Measurements from ENCODE around the gene PARN. TPM values are rescaled to one million over a fixed set of nuclear protein-coding genes. Genes with fewer than 3 reads are reported as not detected.
"Not testable (repeated sequence)": the region's sequence is repeated elsewhere in the genome, so short reads cannot be mapped to it uniquely, and the experiment has no call there.

Gene PARN
- total and polyA plus RNA-seq, 2 donors (not counting 1 experiment from before 2014, with no cell fraction given): 26.7 to 32.9 TPM

GRCh38 chr16:14600164-14600563 is 29.9 kb downstream of the PARN start:
- no peaks in the 10 kb centered on the region for H3K9me3 ChIP-seq (ENCODE audit: control insufficient read depth, insufficient read depth, low read depth, low read length)

GRCh38 chr16:14586637-14587305 is 43.3 kb downstream of the PARN start:
- Histone ChIP-seq H3K27ac (ENCODE audit: insufficient read depth, low read length) (no peak overlapping the region), H3K4me1 (ENCODE audit: control insufficient read depth, extremely low read depth, insufficient read depth, low read length) (no peaks in the 10 kb centered on the region), H3K4me3 (replicated peaks in 1 of 4; ENCODE audit: control extremely low read depth in 1 of 4, insufficient read depth in 1 of 4, low read depth in 3 of 4, low read length in 4 of 4) (no peak overlapping the region), H3K79me2 (ENCODE audit: control insufficient read depth, insufficient read depth, low read length) (no peaks in the 10 kb centered on the region), H2AFZ (ENCODE audit: low read length) (no peak overlapping the region), H3K9ac (ENCODE audit: insufficient read depth, low read length) (no peak overlapping the region), H3K27me3 (ENCODE audit: control insufficient read depth, insufficient read depth, low read length) (no peaks in the 10 kb centered on the region), H3K9me3 (ENCODE audit: control insufficient read depth, insufficient read depth, low read depth, low read length) (no peaks in the 10 kb centered on the region), H3K36me3 (ENCODE audit: control insufficient read depth, insufficient read depth, low read length) (peaks cover 3% of the 10 kb centered on the region), H4K20me1 (ENCODE audit: control insufficient read depth, extremely low read depth, insufficient read depth, low read length) (no peaks in the 10 kb centered on the region), H3K4me2 (ENCODE audit: extremely low read depth, insufficient read depth, low read length) (no peak overlapping the region)
- TF ChIP-seq CTCF (conservative IDR thresholded peaks at IDR 0.05 in 1 of 2, IDR thresholded peaks at IDR 0.05 in 1 of 2; ENCODE audit: low read depth in 1 of 2, low read length in 2 of 2) (no peak), EZH2 (IDR thresholded peaks at IDR 0.05; ENCODE audit: low read length, missing control alignments) (no peak)
- DNase-seq (ENCODE audit: low read depth in 2 of 2): no peak

More at GRCh38 chr16:14600164-14600563, 29.9 kb downstream of the PARN start:
- no peaks in the 10 kb centered on the region for H3K79me2 ChIP-seq (ENCODE audit: control insufficient read depth, insufficient read depth, low read length)
- no peak overlapping the region for H2AFZ ChIP-seq (ENCODE audit: low read length)
- H4K20me1 ChIP-seq (ENCODE audit: control insufficient read depth, extremely low read depth, insufficient read depth, low read length): no peaks in the 10 kb centered on the region
- no peak overlapping the region for H3K4me3 ChIP-seq (replicated peaks in 1 of 4; ENCODE audit: control extremely low read depth in 1 of 4, insufficient read depth in 1 of 4, low read depth in 3 of 4, low read length in 4 of 4)
- no peak overlapping the region for H3K4me2 ChIP-seq (ENCODE audit: extremely low read depth, insufficient read depth, low read length)
- peak; percentile 29 to 42 for DNase-seq (ENCODE audit: low read depth in 2 of 2)
- no peak overlapping the region for H3K9ac ChIP-seq (ENCODE audit: insufficient read depth, low read length)
- no peaks in the 10 kb centered on the region for H3K4me1 ChIP-seq (ENCODE audit: control insufficient read depth, extremely low read depth, insufficient read depth, low read length)
- H3K36me3 ChIP-seq (ENCODE audit: control insufficient read depth, insufficient read depth, low read length): peaks cover 7% of the 10 kb centered on the region
- H3K27ac ChIP-seq (ENCODE audit: insufficient read depth, low read length): no peak overlapping the region
- TF ChIP-seq EZH2 (IDR thresholded peaks at IDR 0.05; ENCODE audit: low read length, missing control alignments) (no peak), CTCF (conservative IDR thresholded peaks at IDR 0.05 in 1 of 2, IDR thresholded peaks at IDR 0.05 in 1 of 2; ENCODE audit: low read depth in 1 of 2, low read length in 2 of 2) (peak; percentile 23 to 41)
- no peaks in the 10 kb centered on the region for H3K27me3 ChIP-seq (ENCODE audit: control insufficient read depth, insufficient read depth, low read length)

GRCh38 chr16:14585287-14585686 is 44.8 kb downstream of the PARN start:
- DNase-seq (ENCODE audit: low read depth in 2 of 2): no peak
- Histone ChIP-seq H3K27me3 (ENCODE audit: control insufficient read depth, insufficient read depth, low read length) (no peaks in the 10 kb centered on the region), H3K79me2 (ENCODE audit: control insufficient read depth, insufficient read depth, low read length) (no peaks in the 10 kb centered on the region), H3K4me3 (replicated peaks in 1 of 4; ENCODE audit: control extremely low read depth in 1 of 4, insufficient read depth in 1 of 4, low read depth in 3 of 4, low read length in 4 of 4) (no peak overlapping the region), H4K20me1 (ENCODE audit: control insufficient read depth, extremely low read depth, insufficient read depth, low read length) (no peaks in the 10 kb centered on the region), H3K36me3 (ENCODE audit: control insufficient read depth, insufficient read depth, low read length) (peaks cover 3% of the 10 kb centered on the region), H2AFZ (ENCODE audit: low read length) (no peak overlapping the region), H3K27ac (ENCODE audit: insufficient read depth, low read length) (no peak overlapping the region), H3K9me3 (ENCODE audit: control insufficient read depth, insufficient read depth, low read depth, low read length) (no peaks in the 10 kb centered on the region), H3K4me1 (ENCODE audit: control insufficient read depth, extremely low read depth, insufficient read depth, low read length) (no peaks in the 10 kb centered on the region), H3K9ac (ENCODE audit: insufficient read depth, low read length) (no peak overlapping the region), H3K4me2 (ENCODE audit: extremely low read depth, insufficient read depth, low read length) (no peak overlapping the region)
- TF ChIP-seq EZH2 (IDR thresholded peaks at IDR 0.05; ENCODE audit: low read length, missing control alignments): no peak
- TF ChIP-seq CTCF (conservative IDR thresholded peaks at IDR 0.05 in 1 of 2, IDR thresholded peaks at IDR 0.05 in 1 of 2; ENCODE audit: low read depth in 1 of 2, low read length in 2 of 2): no peak

GRCh38 chr16:14580926-14581325 is 49.1 kb downstream of the PARN start:
- H4K20me1 ChIP-seq (ENCODE audit: control insufficient read depth, extremely low read depth, insufficient read depth, low read length); H3K9ac ChIP-seq (ENCODE audit: insufficient read depth, low read length); H2AFZ ChIP-seq (ENCODE audit: low read length); H3K36me3 ChIP-seq (ENCODE audit: control insufficient read depth, insufficient read depth, low read length); H3K9me3 ChIP-seq (ENCODE audit: control insufficient read depth, insufficient read depth, low read depth, low read length); H3K27ac ChIP-seq (ENCODE audit: insufficient read depth, low read length); H3K79me2 ChIP-seq (ENCODE audit: control insufficient read depth, insufficient read depth, low read length); H3K4me1 ChIP-seq (ENCODE audit: control insufficient read depth, extremely low read depth, insufficient read depth, low read length); H3K27me3 ChIP-seq (ENCODE audit: control insufficient read depth, insufficient read depth, low read length); DNase-seq (ENCODE audit: low read depth in 2 of 2); H3K4me3 ChIP-seq (replicated peaks in 1 of 4; ENCODE audit: control extremely low read depth in 1 of 4, insufficient read depth in 1 of 4, low read depth in 3 of 4, low read length in 4 of 4); H3K4me2 ChIP-seq (ENCODE audit: extremely low read depth, insufficient read depth, low read length): not testable (repeated sequence)
